RPMI7951 (cell line): ENCODE measurements around the gene NLRP7. TPM values are rescaled to one million over a fixed set of nuclear protein-coding genes. Genes with fewer than 3 reads are reported as not detected.

ENCODE experiments used
- DNase-seq: peaks from one replicate; pipeline ENCODE4 v3.0.0-alpha.2; 2012; ENCODE audit warnings: low read depth
- total RNA-seq: library from RNA; depleted of rRNA; stranded (reverse); fragments of >200 nt; shearing (Covaris generic); gene quantifications from 2 replicates; pipeline ENCODE4 v1.2.3, GENCODE V29; 2014; rRNA removed

The NLRP7 gene
- total RNA-seq, 1 experiment from 2014 or later: not detected

- DNase-seq: no peak
Measured at GRCh38 chr19:54873990-54874389, 73.3 kb downstream of the NLRP7 start, which contains the start of gene FCAR. Gene FCAR (plus strand): TSS chr19:54874235. CDS start chr19:54874290, 55 bp downstream.

Other genes starting within 250 kb of the NLRP7 start
- not detected in 2 replicates for gene KIR3DL3, start 223.1 kb downstream of the NLRP7 start, total RNA-seq
- gene KIR2DL3, start 209.0 kb downstream of the NLRP7 start, total RNA-seq: not detected in 2 replicates
- gene KIR2DL1, start 177.7 kb downstream of the NLRP7 start, total RNA-seq: not detected in 2 replicates
- not detected in 2 replicates for gene KIR2DL4, start 143.9 kb downstream of the NLRP7 start, total RNA-seq
- gene KIR3DL1, start 131.1 kb downstream of the NLRP7 start, total RNA-seq: not detected in 2 replicates
- gene KIR2DS4, start 114.9 kb downstream of the NLRP7 start, total RNA-seq: not detected in 2 replicates
- not detected in 2 replicates for gene KIR3DL2, start 97.1 kb downstream of the NLRP7 start, total RNA-seq
- gene FCAR, start 73.3 kb downstream of the NLRP7 start, total RNA-seq: not detected in 2 replicates
- gene NCR1, start 41.4 kb downstream of the NLRP7 start, total RNA-seq: not detected in 2 replicates
- 0.12 and 0.20 TPM in 2 replicates for gene NLRP2, start 18.8 kb upstream of the NLRP7 start, total RNA-seq
- gene GP6, start 90.7 kb upstream of the NLRP7 start, total RNA-seq: not detected in 2 replicates
- 5.2 and 7.3 TPM in 2 replicates for gene RDH13, start 115.6 kb upstream of the NLRP7 start, total RNA-seq
- 8.5 and 12.3 TPM in 2 replicates for gene EPS8L1, start 128.3 kb upstream of the NLRP7 start, total RNA-seq
- gene PPP1R12C, start 170.1 kb upstream of the NLRP7 start, total RNA-seq: 22.3 and 31.0 TPM in 2 replicates
- gene TNNT1, start 201.7 kb upstream of the NLRP7 start, total RNA-seq: 32.5 and 42.4 TPM in 2 replicates
- 0.48 and 0.78 TPM in 2 replicates for gene TNNI3, start 210.2 kb upstream of the NLRP7 start, total RNA-seq
- gene DNAAF3, start 219.1 kb upstream of the NLRP7 start, total RNA-seq: 1.4 and 1.6 TPM in 2 replicates
- 0.10 and 0.36 TPM in 2 replicates for gene SYT5, start 232.8 kb upstream of the NLRP7 start, total RNA-seq